Osteoblast (primary cell): ENCODE data around the gene SRSF11. TPM values are rescaled to one million over a fixed set of nuclear protein-coding genes. Genes with fewer than 3 reads are reported as not detected.
A peak's percentile ranks its signal among the peaks of the same experiment; 100 is the strongest.

Experiments
- DNase-seq: peaks from one replicate; pipeline ENCODE4 v3.0.0; 2011; ENCODE audit warnings: low spot score, mixed read lengths; ENCODE audit not compliant: insufficient read length; ENCODE audit errors: missing footprints
- H2AFZ ChIP-seq: 2 replicates; pipeline ENCODE4 v1.6.0; 2011; ENCODE audit warnings: mild to moderate bottlenecking, low read length
- H3K27ac ChIP-seq: 2 replicates; pipeline ENCODE4 v1.5.1; 2011; ENCODE audit warnings: mild to moderate bottlenecking, low read depth, low read length, moderate library complexity
- H3K27me3 ChIP-seq: 2 replicates; pipeline ENCODE4 v1.6.0; 2012; ENCODE audit warnings: mild to moderate bottlenecking, control low read depth, inconsistent platforms, low read length, moderate library complexity; ENCODE audit not compliant: insufficient read depth
- H3K36me3 ChIP-seq: 2 replicates; pipeline ENCODE4 v1.5.1; 2011; ENCODE audit warnings: mild to moderate bottlenecking, low read length, control low read depth, moderate library complexity; ENCODE audit not compliant: insufficient read depth
- H3K4me1 ChIP-seq: 2 replicates; pipeline ENCODE4 v1.5.1; 2011; ENCODE audit warnings: mild to moderate bottlenecking, low read length, control low read depth, moderate library complexity; ENCODE audit not compliant: insufficient read depth
- H3K4me2 ChIP-seq: 2 replicates; pipeline ENCODE4 v1.6.0; 2011; ENCODE audit warnings: mild to moderate bottlenecking, low read length; ENCODE audit not compliant: insufficient read depth
- H3K4me3 ChIP-seq: fragments of 200-600 bp; sonication (generic); 3 replicates; pipeline ENCODE4 v1.5.1; 2012; ENCODE audit warnings: mild to moderate bottlenecking, low read length, inconsistent platforms; ENCODE audit not compliant: insufficient read depth
- H3K79me2 ChIP-seq: 2 replicates; pipeline ENCODE4 v1.6.0; 2012; ENCODE audit warnings: mild to moderate bottlenecking, low read length, control low read depth, inconsistent platforms; ENCODE audit not compliant: insufficient read depth
- H3K9me3 ChIP-seq: 2 replicates; pipeline ENCODE4 v1.5.1; 2011; ENCODE audit warnings: low read depth, low read length, control low read depth
- H4K20me1 ChIP-seq: 2 replicates; pipeline ENCODE4 v1.6.0; 2012; ENCODE audit warnings: mild to moderate bottlenecking, low read length, control low read depth; ENCODE audit not compliant: insufficient read depth
- total RNA-seq: library from RNA; depleted of rRNA; stranded (reverse); fragments of >200 nt; gene quantifications from 2 replicates; pipeline ENCODE4 v1.2.3, GENCODE V29; 2012
- TF ChIP-seq, protein P1 (sequence below): IDR thresholded peaks from 2 replicates; pipeline ENCODE4 v1.5.1; 2011; ENCODE audit warnings: mild to moderate bottlenecking, low read depth, low read length, moderate library complexity; ENCODE audit errors: extremely low read depth

SRSF11 gene
- total RNA-seq, 1 donor: 160 TPM

GRCh38 chr1:70220015-70220414 is 1.2 kb upstream of the SRSF11 start:
- Histone ChIP-seq H3K79me2 (peaks cover 92% of the 10 kb centered on the region), H3K27ac (no peak overlapping the region), H2AFZ (no peak overlapping the region), H3K9me3 (no peaks in the 10 kb centered on the region), H3K4me3 (no peak overlapping the region), H3K36me3 (peaks cover 23% of the 10 kb centered on the region), H4K20me1 (peaks cover 34% of the 10 kb centered on the region), H3K4me2 (no peak overlapping the region), H3K27me3 (no peaks in the 10 kb centered on the region), H3K4me1 (peaks cover 34% of the 10 kb centered on the region)
- DNase-seq: no peak
- TF ChIP-seq, protein P1, sequence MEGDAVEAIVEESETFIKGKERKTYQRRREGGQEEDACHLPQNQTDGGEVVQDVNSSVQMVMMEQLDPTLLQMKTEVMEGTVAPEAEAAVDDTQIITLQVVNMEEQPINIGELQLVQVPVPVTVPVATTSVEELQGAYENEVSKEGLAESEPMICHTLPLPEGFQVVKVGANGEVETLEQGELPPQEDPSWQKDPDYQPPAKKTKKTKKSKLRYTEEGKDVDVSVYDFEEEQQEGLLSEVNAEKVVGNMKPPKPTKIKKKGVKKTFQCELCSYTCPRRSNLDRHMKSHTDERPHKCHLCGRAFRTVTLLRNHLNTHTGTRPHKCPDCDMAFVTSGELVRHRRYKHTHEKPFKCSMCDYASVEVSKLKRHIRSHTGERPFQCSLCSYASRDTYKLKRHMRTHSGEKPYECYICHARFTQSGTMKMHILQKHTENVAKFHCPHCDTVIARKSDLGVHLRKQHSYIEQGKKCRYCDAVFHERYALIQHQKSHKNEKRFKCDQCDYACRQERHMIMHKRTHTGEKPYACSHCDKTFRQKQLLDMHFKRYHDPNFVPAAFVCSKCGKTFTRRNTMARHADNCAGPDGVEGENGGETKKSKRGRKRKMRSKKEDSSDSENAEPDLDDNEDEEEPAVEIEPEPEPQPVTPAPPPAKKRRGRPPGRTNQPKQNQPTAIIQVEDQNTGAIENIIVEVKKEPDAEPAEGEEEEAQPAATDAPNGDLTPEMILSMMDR: no peak

DNA sequence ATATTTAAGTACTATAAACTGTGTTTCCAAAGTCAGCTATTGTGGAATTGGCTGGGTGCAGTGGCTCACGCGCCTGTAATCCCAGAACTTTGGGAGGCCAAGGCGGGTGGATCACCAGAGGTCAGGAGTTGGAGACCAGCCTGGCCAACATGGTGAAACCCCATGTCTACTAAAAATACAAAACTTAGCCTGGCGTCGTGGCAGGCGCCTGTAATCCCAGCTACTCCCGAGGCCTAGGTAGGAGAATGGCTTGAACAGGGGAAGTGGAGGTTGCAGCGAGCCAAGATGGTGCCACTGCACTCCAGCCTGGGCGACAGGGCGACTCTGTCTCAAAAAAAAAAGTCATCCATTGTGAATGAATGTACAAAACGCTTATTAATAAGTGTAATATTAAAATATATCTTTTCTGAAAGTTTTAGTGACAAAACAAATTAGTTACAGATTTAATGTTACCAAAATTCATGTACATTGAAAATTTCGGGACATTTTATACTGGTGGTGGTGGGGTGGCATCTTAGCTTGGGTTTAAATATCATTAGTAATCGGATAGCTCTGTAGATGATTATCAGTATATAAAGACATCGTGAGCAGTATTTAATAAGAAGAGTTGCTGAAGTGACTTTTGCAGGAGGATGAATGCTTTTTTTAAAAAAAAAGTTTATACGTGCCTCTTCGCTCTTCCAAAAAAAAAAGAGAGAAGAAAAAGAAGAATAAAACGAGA is 503 bp upstream of the SRSF11 start:
- no peaks in the 10 kb centered on the region for H3K9me3 ChIP-seq
- no peak for DNase-seq
- H4K20me1 ChIP-seq: peaks cover 38% of the 10 kb centered on the region
- peak overlapping the region; percentile 51 for H2AFZ ChIP-seq
- H3K79me2 ChIP-seq: peaks cover 92% of the 10 kb centered on the region
- H3K36me3 ChIP-seq: peaks cover 30% of the 10 kb centered on the region
- TF ChIP-seq, protein P1: no peak
- peaks cover 34% of the 10 kb centered on the region for H3K4me1 ChIP-seq
- H3K4me3 ChIP-seq: peak overlapping the region; percentile 91
- no peaks in the 10 kb centered on the region for H3K27me3 ChIP-seq
- H3K4me2 ChIP-seq: peak overlapping the region; percentile 93
- H3K27ac ChIP-seq: peak overlapping the region; percentile 95

- Histone ChIP-seq H3K27me3 (no peaks in the 10 kb centered on the region), H3K27ac (peak overlapping the region; percentile 95), H4K20me1 (peaks cover 52% of the 10 kb centered on the region), H3K79me2 (peaks cover 92% of the 10 kb centered on the region), H3K4me2 (peak overlapping the region; percentile 93), H3K4me1 (peaks cover 47% of the 10 kb centered on the region), H3K4me3 (peak overlapping the region; percentile 91), H3K9me3 (no peaks in the 10 kb centered on the region), H2AFZ (no peak overlapping the region), H3K36me3 (peaks cover 25% of the 10 kb centered on the region)
- TF ChIP-seq, protein P1: no peak
- DNase-seq: no peak
These were observed 1.6 kb downstream of the SRSF11 start for GRCh38 chr1:70222716-70223235.

GRCh38 chr1:70224954-70225353 is 3.8 kb downstream of the SRSF11 start:
- no peak for DNase-seq
- peaks cover 47% of the 10 kb centered on the region for H3K4me1 ChIP-seq
- no peak overlapping the region for H2AFZ ChIP-seq
- H3K9me3 ChIP-seq: no peaks in the 10 kb centered on the region
- no peak overlapping the region for H3K27ac ChIP-seq
- H3K27me3 ChIP-seq: no peaks in the 10 kb centered on the region
- peaks cover 56% of the 10 kb centered on the region for H4K20me1 ChIP-seq
- TF ChIP-seq, protein P1: no peak
- no peak overlapping the region for H3K4me2 ChIP-seq
- H3K79me2 ChIP-seq: peaks cover 91% of the 10 kb centered on the region
- no peak overlapping the region for H3K4me3 ChIP-seq
- peaks cover 45% of the 10 kb centered on the region for H3K36me3 ChIP-seq
